Activated naive CD4-positive, alpha-beta T cell treated with Interleukin-2 at 50 U/mL for 16 hours (primary cell): ENCODE data around the gene TNS3.
"Not testable (repeated sequence)": the region's sequence is repeated elsewhere in the genome, so short reads cannot be mapped to it uniquely, and the experiment has no call there.

Experiments used
- DNase-seq: peaks from one replicate; pipeline ENCODE4 v3.0.0-alpha.2; 2020

Gene TNS3

GRCh38 chr7:47602272-47603004 lies 20.5 kb upstream of the TNS3 start:
- DNase-seq, result no peak

- no peak for DNase-seq
Observed at GRCh38 chr7:47601881-47602249, 20.0 kb upstream of the TNS3 start.

DNA sequence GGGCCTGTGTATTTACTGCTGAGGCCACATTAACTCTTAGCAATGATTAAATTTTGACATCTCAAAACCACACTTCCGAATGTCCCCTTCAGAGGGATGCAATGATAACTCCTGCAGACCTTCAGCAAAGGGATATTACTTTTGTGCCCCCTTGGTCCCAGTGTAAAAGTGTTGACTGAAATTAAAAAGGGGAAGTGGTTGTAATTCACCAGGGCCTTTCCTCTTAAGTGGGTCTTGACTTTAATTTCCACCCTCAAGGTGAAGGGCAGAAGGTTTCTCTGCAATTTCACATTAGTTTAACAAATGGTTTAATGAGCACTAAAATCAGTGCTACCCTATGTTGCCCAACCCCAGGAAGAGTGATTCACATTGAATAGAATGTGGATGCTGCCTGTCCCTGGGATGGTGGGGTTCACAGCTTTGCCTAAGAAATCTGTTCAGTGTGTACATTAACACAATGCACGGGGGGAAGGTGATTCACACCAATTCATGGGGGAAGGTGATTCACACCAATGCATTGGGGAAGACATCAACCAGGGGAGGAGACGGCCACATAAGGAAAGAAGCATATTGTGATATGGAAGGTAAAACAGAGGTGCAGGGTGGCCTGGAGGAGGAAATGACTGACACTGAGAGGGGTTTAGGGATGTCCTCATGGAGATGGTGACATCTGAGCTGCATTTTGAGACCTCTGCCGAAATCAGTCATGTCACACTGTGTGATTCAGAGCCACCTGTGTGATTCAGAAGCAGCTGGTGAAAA lies 19.4 kb upstream of the TNS3 start:
- DNase-seq, result no peak

- DNase-seq, result no peak
Observed at GRCh38 chr7:47600199-47601118, 18.5 kb upstream of the TNS3 start.

DNA sequence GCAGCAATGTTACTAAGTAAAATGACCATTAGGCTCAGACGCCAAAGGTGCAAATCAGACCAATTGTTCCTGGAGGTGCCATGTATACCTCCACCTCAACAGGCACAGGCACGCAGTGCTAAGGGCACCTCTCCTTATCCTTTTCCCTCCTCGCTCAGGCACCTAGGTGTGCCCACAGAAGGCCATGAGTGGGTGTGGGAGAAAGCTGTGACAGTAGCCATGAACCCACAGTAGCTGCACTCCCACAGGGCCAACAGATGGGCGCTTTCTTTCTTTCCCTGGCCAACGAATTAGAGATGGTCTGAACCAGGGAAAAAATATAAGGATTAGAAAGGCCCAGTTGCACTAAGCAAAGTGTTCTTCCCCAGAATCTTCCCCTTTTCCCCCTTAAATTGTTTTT lies 15.5 kb upstream of the TNS3 start:
- DNase-seq, result no peak

- no peak for DNase-seq
Observed at GRCh38 chr7:47596502-47597202, 14.7 kb upstream of the TNS3 start.

GRCh38 chr7:47594406-47594805 lies 12.5 kb upstream of the TNS3 start:
- DNase-seq, result no peak

DNA sequence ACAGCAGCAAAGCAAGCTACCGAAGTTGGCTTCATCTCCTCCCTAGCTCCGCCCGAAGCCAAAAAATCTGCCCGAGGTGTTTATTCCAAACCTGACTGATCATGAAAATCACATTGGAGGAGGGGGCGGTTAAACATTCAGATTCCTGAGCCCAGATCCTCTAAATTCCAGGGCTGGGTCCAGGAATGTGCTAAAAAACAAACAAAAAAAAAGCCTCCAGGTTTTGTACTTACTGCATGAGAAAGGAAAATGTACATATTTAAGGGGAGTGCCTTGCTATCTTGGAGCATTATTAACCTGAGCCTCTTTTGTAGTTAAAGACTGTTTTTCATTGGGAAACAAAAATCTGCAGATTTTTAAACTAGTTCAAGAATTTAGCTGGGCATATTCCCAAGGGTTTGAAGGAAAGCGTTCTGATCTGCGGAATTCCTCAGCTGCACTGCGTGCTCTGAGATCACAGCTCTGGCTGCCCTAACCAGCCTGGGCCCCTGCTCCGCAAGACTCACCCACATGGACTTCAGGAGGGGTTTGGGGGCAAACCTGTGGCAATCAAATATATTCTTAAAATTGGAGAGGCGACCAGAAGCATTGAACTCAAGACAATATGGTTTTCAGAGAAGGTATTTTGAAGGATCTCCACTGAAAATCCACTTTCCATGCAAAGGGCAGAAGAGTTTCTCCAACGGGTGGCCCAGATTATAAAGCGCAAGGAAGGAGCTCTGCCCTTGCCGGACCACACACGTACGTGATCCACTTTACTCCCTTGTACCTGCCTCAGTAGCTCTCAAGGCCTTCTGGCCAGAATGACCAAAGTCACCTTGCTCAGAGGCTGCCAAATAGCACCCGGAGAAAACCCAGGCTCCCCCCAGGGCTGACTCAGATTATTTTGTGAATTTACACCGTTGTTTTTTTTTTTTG lies 10.0 kb upstream of the TNS3 start:
- no peak for DNase-seq

GRCh38 chr7:47591089-47591654 lies 9.3 kb upstream of the TNS3 start:
- no peak for DNase-seq

DNA sequence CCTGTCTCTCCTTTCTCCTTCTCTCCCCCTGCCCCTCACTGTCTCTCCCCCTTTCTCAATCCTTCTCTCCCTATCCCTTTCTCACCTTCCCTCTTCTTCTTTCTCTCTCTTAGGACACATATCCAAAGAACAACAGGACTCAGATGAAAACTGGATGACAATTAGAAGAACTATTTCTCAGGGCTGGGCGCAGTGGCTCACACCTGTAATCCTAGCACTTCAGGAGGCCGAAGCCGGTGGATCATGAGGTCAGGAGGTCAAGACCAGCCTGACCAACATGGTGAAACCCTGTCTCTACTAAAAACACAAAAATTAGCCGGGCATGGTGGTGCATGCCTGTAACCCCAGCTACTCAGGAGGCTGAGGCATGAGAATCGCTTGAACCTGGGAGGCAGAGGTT lies 8.3 kb upstream of the TNS3 start:
- not testable (repeated sequence) for DNase-seq

DNA sequence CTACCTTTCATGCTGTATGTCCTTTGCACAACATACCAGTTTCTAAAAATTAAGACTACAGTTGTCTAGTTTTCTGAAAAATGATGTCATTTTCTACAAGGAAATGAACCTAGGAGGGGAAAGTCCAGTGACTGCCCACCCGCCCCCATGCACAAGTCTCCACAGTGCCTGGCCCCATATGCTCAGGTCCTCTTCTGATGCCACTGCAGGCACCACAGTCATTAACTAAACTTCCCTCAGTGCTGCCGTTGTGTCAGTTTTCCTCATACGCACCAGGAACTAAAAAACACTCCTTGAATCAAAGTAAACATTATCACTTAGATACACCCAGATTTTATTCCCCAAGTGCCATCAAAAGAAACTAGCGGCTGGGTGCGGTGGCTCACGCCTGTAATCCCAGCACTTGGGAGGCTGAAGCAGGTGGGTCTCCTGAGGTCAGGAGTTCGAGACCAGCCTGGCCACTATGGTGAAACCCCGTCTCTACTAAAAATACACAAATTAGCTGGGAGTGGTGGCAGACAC lies 6.9 kb upstream of the TNS3 start:
- DNase-seq, result no peak

DNA sequence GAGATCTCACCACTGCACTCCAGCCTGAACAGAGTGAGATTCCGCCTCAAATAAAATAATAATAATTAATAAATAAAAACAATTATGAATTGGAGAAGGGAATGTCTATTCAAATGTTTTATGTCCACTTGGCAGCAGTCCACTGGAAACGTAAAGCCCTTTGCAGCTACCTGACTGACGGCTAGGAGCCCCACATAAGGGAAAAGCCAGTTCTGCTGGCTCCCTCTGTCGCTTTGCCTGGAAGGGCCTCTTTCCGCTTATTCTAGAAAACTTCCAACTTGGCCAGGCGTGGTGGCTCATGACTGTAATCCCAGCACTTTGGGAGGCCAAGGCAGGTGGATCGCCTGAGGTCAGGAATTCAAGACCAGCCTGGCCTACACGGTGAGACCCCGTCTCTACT lies 6.1 kb upstream of the TNS3 start:
- DNase-seq, result no peak

DNA sequence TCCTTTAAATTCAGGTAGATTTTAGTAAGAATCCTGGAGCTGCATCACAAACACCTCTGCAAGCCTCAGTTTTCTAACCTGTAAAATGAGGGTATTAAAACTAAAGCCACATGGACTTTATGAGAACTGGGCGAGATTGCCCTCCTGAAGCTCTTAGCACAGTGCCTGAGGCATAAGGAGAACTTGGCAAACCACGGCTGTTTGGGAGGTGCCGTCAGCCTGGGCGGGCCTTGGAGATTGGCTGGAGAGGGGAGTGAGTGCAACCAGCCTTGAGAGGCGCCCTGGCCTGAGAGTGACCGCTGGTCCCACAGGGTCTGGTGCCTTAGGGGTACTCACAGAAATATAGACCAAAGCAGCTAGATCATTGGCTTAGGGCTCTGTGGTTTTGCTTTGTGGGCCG lies 5.4 kb upstream of the TNS3 start:
- no peak for DNase-seq

DNA sequence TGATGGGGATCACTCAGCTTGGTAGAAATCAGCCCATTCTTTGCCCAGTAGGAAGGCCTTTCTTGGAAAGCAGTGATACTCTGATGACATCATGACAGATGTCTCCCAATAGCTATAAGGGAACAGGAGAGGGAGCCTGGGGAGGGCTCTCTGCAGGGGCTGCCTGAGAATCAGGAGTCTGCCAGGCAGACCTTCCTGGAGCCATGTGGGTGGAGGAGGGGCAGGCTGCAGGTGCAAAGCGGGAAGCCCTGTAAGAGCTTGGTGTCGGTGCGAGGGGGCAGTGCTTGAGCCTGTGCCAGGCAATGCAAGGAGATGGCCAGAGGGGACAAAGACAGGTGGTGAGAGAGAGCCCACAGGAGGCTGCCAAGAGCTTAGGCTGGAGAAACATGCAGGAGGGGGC lies 5.0 kb upstream of the TNS3 start:
- DNase-seq, result no peak

- DNase-seq, result not testable (repeated sequence)
Observed at GRCh38 chr7:47586161-47586670, 4.3 kb upstream of the TNS3 start.

GRCh38 chr7:47584536-47584895 lies 2.6 kb upstream of the TNS3 start:
- DNase-seq, result no peak

- DNase-seq, result no peak
Observed at GRCh38 chr7:47583739-47584535, 2.0 kb upstream of the TNS3 start.

DNA sequence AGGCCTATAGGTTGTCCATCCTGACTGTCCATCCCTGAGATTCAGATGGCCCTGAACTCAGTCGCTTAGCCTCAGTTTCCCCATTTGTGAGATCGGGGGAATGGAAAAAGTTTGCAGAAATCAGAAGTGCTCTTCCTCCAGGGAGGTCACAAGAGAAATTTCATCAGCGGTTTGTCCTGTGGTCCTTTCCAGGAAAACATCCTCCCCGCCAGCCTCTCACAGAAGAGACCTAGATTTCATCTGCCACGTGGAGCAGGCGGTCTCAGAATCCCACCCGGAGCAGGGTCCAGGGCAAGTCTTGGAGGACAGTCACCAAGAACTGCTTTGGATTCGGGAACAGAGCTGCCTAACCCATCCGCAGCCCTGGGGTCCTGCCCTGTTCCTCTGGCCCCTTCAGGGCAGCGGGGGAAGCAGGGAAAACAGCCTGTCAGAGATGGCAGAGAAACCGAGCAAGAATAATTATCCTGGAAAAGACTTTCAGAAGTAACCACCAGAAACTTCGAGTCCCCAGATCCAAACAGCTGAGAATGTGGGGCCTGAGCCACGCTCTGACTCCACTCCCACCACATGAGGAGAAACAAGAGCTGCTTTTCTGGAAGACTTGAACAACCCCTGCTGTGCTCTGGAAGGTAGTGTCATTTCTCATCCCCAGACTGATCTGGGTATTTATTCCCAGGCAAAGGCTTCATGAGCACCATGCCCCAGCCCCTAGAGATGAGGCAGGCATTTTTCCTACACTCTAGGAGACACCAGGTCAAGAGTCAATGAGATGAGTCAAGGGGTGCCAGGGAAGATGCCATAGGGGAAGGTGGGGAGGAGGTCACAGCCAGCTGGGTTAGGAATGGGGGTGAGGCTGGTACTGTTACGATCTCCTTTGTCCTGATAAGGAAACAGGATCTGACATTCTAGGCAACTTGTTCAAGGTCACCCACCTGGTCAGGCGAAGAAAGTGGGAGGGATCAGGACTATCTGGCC lies 1.1 kb upstream of the TNS3 start:
- no peak for DNase-seq

GRCh38 chr7:47581438-47581803 lies 490 bp downstream of the TNS3 start:
- no peak for DNase-seq
